KMS-11 (cell line): Measurements from ENCODE around the gene SIGLEC15.

Experiments used
- H2AFZ ChIP-seq: fragments of 200-600 bp; sonication (generic); 2 replicates; pipeline ENCODE4 v1.6.1; 2016; ENCODE audit warnings: antibody characterized with exemption, mixed run types, low read depth
- H3K27ac ChIP-seq: fragments of 200-600 bp; sonication (generic); 2 replicates; pipeline ENCODE4 v1.6.1; 2016; ENCODE audit warnings: mild to moderate bottlenecking, mixed run types
- H3K27me3 ChIP-seq: fragments of 200-600 bp; sonication (generic); 2 replicates; pipeline ENCODE4 v1.6.1; 2017; ENCODE audit warnings: mild to moderate bottlenecking, low read depth, mixed run types, moderate library complexity; ENCODE audit not compliant: insufficient read depth
- H3K36me3 ChIP-seq: fragments of 200-600 bp; sonication (generic); 2 replicates; pipeline ENCODE4 v1.6.1; 2017; ENCODE audit warnings: mild to moderate bottlenecking, mixed run types; ENCODE audit not compliant: insufficient read depth
- H3K4me1 ChIP-seq: fragments of 200-600 bp; sonication (generic); 2 replicates; pipeline ENCODE4 v1.6.1; 2016; ENCODE audit warnings: mild to moderate bottlenecking, low read depth, mixed run types; ENCODE audit not compliant: poor library complexity, severe bottlenecking
- H3K4me2 ChIP-seq: fragments of 200-600 bp; sonication (generic); 2 replicates; pipeline ENCODE4 v1.7.0; 2016; ENCODE audit warnings: mild to moderate bottlenecking, mixed run types
- H3K4me3 ChIP-seq: fragments of 200-600 bp; sonication (generic); IDR thresholded peaks from 2 replicates; pipeline ENCODE4 v1.6.1; 2017; ENCODE audit warnings: low read depth, low read length, mixed read lengths; ENCODE audit not compliant: insufficient read depth
- H3K79me2 ChIP-seq: fragments of 200-600 bp; sonication (generic); 2 replicates; pipeline ENCODE4 v1.6.1; 2016; ENCODE audit warnings: low read depth, mixed run types; ENCODE audit not compliant: insufficient read depth
- H3K9ac ChIP-seq: fragments of 200-600 bp; sonication (generic); 2 replicates; pipeline ENCODE4 v1.6.1; 2016; ENCODE audit warnings: mild to moderate bottlenecking, mixed run types
- H4K20me1 ChIP-seq: fragments of 200-600 bp; sonication (generic); 2 replicates; pipeline ENCODE4 v1.6.1; 2016; ENCODE audit warnings: mild to moderate bottlenecking, mixed run types; ENCODE audit not compliant: insufficient read depth
- CTCF ChIP-seq: fragments of 200-600 bp; sonication (generic); conservative IDR thresholded peaks from 2 replicates; pipeline ENCODE4 v1.6.1; 2017; ENCODE audit warnings: low read depth, mild to moderate bottlenecking, antibody characterized with exemption, low read length, moderate library complexity, mixed read lengths

SIGLEC15 gene

GRCh38 chr18:45877403-45877802, 51.9 kb downstream of the SIGLEC15 start:
- Histone ChIP-seq H3K36me3 (no peaks in the 10 kb centered on the region), H3K4me3 (no peak overlapping the region), H3K27me3 (no peaks in the 10 kb centered on the region), H2AFZ (no peak overlapping the region), H4K20me1 (no peaks in the 10 kb centered on the region), H3K27ac (no peak overlapping the region), H3K4me2 (no peak overlapping the region), H3K79me2 (no peaks in the 10 kb centered on the region), H3K9ac (no peak overlapping the region), H3K4me1 (peaks cover 37% of the 10 kb centered on the region)
- TF ChIP-seq CTCF, result no peak

GRCh38 chr18:45879681-45880655, 54.5 kb downstream of the SIGLEC15 start:
- TF ChIP-seq CTCF, result peak; percentile 99

GRCh38 chr18:45880876-45881558, 55.5 kb downstream of the SIGLEC15 start:
- Histone ChIP-seq H3K27me3 (no peaks in the 10 kb centered on the region), H3K4me3 (no peak overlapping the region), H3K27ac (no peak overlapping the region), H3K4me1 (peaks cover 6% of the 10 kb centered on the region), H3K9ac (no peak overlapping the region), H4K20me1 (no peaks in the 10 kb centered on the region), H3K36me3 (no peaks in the 10 kb centered on the region), H3K4me2 (no peak overlapping the region), H3K79me2 (no peaks in the 10 kb centered on the region), H2AFZ (no peak overlapping the region)
- TF ChIP-seq CTCF, result no peak

More at GRCh38 chr18:45879681-45880655, 54.5 kb downstream of the SIGLEC15 start:
- Histone ChIP-seq H3K79me2 (no peaks in the 10 kb centered on the region), H3K4me1 (peaks cover 17% of the 10 kb centered on the region), H3K4me2 (no peak overlapping the region), H3K27me3 (no peaks in the 10 kb centered on the region), H3K4me3 (no peak overlapping the region), H4K20me1 (no peaks in the 10 kb centered on the region), H2AFZ (no peak overlapping the region), H3K9ac (no peak overlapping the region), H3K36me3 (no peaks in the 10 kb centered on the region), H3K27ac (no peak overlapping the region)

- no peak overlapping the region for H3K27ac ChIP-seq
- H3K4me1 ChIP-seq, result no peaks in the 10 kb centered on the region
- no peak for TF ChIP-seq CTCF
- no peaks in the 10 kb centered on the region for H4K20me1 ChIP-seq
- H3K27me3 ChIP-seq, result no peaks in the 10 kb centered on the region
- H3K36me3 ChIP-seq, result no peaks in the 10 kb centered on the region
- H3K79me2 ChIP-seq, result no peaks in the 10 kb centered on the region
- H3K4me2 ChIP-seq, result no peak overlapping the region
- no peak overlapping the region for H2AFZ ChIP-seq
- H3K4me3 ChIP-seq, result no peak overlapping the region
- no peak overlapping the region for H3K9ac ChIP-seq
Measured at GRCh38 chr18:45887585-45887984, 62.1 kb downstream of the SIGLEC15 start.
